Endothelial cell of umbilical vein (primary cell): Measurements from ENCODE around the gene NCK2.

Experiments
- EZH2 ChIP-seq: IDR thresholded peaks from 2 replicates; pipeline ENCODE4 v1.6.1; 2012; ENCODE audit warnings: borderline replicate concordance, low read depth, mild to moderate bottlenecking, moderate library complexity, low read length, inconsistent platforms; ENCODE audit not compliant: severe bottlenecking
- FOS ChIP-seq: IDR thresholded peaks from 2 replicates; pipeline ENCODE4 v1.6.1; 2011; ENCODE audit warnings: mild to moderate bottlenecking, low read length, moderate library complexity, borderline replicate concordance; ENCODE audit not compliant: insufficient read depth
- GATA2 ChIP-seq: IDR thresholded peaks from 2 replicates; pipeline ENCODE4 v1.7.0; 2011; ENCODE audit warnings: low read depth, mild to moderate bottlenecking, moderate library complexity, mixed read lengths, low read length; ENCODE audit not compliant: insufficient read length, insufficient read depth
- JUN ChIP-seq: IDR thresholded peaks from 2 replicates; pipeline ENCODE4 v1.6.1; 2011; ENCODE audit warnings: borderline replicate concordance, low read depth; ENCODE audit not compliant: insufficient read length, insufficient read depth
- MYC ChIP-seq: IDR thresholded peaks from one replicate; pipeline ENCODE4 v1.6.1; 2011; ENCODE audit warnings: mild to moderate bottlenecking, low read depth, low read length
- POLR2A ChIP-seq: IDR thresholded peaks from 2 replicates; pipeline ENCODE4 v1.6.1; 2012; ENCODE audit warnings: low read depth, mild to moderate bottlenecking, control low read depth, low read length
- POLR2AphosphoS5 ChIP-seq: IDR thresholded peaks from 2 replicates; pipeline ENCODE4 v1.6.1; 2012; ENCODE audit warnings: low read depth, mild to moderate bottlenecking, control low read depth, low read length, moderate library complexity; ENCODE audit not compliant: insufficient read depth
- TF ChIP-seq, protein P1 (sequence below): IDR thresholded peaks from 2 replicates; pipeline ENCODE4 v1.6.1; 2011; ENCODE audit not compliant: insufficient read depth, insufficient read length
- TF ChIP-seq, protein P2 (sequence below), 2 donors: IDR thresholded peaks; 1 replicate in 1 of 2; 2 replicates in 1 of 2; pipeline ENCODE4 v1.5.1; 2011; ENCODE audit warnings: low read length in 2 of 2, mild to moderate bottlenecking in 2 of 2, moderate library complexity in 2 of 2, control low read depth in 1 of 2, inconsistent platforms in 1 of 2, low read depth in 1 of 2; ENCODE audit not compliant: insufficient read depth in 1 of 2; ENCODE audit errors: extremely low read depth in 1 of 2

DNA sequence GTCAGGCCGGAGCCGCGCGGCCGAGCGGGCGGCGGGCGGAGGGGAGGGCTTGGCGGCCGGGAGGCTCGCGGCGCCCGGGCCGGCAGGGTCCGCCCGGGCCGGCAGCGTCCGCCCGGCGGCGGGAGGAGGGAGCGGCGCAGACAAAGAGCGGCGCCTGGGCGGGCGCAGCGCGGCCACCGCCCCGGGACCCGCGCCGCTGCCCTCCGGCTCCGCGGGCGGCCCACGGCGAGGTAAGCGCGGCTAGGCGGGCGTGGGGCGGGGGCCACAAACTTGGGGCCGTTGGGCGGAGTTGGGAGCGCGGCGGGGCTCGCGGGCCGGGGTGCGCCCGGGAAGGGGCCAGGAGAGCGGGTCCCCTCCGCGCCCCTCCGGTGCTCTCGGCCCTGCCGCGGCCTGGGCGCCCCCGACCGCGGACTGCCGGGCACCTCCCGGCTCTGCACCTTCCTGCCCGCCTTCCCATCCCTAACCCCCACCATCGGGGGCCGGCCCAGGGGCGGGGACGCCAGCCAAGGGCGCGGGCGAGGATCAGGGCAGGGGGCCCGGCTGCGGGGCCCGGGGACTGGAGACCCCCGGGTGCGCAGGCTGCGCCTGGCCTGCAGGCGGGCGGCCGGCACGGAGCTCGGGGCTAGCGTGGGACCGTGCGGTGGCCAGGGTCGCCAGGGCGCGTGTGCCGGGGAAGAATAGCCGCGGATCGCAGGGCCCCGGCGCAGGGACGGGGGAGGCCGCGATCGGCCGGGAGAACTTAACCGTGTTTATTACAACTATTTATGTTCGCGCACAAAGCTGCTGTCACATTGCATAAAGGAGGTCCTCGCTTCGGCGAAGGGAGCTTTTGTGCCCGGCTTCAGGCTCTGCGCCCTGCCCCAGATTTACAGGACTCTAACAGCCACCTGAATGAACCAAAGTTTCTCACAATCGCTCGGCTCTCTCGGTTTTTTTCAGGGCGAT lies at the start of gene NCK2:
- TF ChIP-seq, protein P1, sequence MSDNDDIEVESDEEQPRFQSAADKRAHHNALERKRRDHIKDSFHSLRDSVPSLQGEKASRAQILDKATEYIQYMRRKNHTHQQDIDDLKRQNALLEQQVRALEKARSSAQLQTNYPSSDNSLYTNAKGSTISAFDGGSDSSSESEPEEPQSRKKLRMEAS: no peak
- TF ChIP-seq, protein P2, sequence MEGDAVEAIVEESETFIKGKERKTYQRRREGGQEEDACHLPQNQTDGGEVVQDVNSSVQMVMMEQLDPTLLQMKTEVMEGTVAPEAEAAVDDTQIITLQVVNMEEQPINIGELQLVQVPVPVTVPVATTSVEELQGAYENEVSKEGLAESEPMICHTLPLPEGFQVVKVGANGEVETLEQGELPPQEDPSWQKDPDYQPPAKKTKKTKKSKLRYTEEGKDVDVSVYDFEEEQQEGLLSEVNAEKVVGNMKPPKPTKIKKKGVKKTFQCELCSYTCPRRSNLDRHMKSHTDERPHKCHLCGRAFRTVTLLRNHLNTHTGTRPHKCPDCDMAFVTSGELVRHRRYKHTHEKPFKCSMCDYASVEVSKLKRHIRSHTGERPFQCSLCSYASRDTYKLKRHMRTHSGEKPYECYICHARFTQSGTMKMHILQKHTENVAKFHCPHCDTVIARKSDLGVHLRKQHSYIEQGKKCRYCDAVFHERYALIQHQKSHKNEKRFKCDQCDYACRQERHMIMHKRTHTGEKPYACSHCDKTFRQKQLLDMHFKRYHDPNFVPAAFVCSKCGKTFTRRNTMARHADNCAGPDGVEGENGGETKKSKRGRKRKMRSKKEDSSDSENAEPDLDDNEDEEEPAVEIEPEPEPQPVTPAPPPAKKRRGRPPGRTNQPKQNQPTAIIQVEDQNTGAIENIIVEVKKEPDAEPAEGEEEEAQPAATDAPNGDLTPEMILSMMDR (IDR thresholded peaks at IDR 0.05; ENCODE audit: extremely low read depth in 1 of 2, insufficient read depth in 1 of 2, low read depth in 1 of 2, low read length in 2 of 2): no peak
- TF ChIP-seq POLR2AphosphoS5 (no peak), POLR2A (no peak), EZH2 (no peak), MYC (no peak), GATA2 (no peak), FOS (no peak), JUN (no peak)
